Measurements from ENCODE around the gene SPATA2.
"Not testable (repeated sequence)": the region's sequence is repeated elsewhere in the genome, so short reads cannot be mapped to it uniquely, and the experiment has no call there.

SPATA2 gene

DNA sequence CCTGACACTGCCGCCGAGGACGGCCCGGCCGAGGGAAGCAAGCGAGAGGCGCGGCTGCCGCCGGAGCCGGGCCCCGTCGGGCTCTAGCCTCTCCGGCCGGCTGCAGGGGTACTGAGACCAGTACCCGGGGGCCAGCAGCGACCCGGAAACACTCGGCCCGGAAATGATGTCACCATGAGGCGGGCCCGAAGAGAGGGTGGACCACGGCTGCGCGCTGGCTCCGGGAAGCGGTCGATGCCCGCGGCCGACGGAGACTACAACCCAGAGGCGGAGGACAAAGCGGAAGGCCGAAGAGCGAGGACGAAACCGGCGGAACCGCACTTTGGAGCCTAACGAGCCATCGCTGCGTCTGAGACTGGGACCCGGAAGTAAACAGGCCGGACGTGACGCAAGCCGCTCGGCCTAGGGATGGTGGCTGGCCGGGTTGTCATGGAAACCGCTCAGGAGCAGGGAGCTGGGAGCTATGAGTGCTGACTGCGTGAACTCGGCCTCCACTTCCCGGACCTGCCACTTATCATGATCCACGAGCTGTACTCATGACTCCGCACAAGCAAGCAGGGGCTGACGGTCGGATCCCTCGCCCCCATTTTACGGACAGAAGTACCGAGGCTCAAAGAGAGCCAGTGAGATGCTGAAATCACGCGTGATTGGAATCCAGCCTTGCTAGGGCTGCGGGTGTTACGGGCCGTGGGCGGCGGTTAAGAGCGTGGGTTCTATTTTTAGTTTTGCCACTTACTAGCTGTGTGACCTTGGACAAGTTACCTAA is at the start of gene SPATA2:
TSS of gene SPATA2 (minus strand) at position 150 of the 766 bp plus-strand sequence. CDS start 7,039 bp downstream, outside the sequence.
- DNase-seq = peak; percentile 98

DNA sequence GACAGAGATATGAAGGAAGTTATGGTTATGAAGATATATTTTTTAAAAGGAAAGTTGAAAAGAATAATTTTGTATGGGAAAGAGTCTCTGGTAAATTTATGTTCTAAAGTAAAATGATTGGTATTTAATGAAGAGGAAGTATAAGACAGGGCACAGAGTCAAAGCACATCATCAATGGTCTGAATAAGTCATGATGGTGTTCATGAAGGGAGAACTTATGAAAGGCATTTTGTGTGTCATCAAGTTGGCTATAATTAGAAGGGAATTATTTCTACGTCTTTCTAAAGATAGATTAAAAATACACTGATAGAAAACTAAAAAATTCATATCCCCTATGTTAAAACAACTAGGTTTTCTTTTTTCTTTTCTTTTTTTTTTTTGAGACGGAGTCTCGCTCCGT is 46.1 kb upstream of the SPATA2 start:
- no peak for DNase-seq

DNA sequence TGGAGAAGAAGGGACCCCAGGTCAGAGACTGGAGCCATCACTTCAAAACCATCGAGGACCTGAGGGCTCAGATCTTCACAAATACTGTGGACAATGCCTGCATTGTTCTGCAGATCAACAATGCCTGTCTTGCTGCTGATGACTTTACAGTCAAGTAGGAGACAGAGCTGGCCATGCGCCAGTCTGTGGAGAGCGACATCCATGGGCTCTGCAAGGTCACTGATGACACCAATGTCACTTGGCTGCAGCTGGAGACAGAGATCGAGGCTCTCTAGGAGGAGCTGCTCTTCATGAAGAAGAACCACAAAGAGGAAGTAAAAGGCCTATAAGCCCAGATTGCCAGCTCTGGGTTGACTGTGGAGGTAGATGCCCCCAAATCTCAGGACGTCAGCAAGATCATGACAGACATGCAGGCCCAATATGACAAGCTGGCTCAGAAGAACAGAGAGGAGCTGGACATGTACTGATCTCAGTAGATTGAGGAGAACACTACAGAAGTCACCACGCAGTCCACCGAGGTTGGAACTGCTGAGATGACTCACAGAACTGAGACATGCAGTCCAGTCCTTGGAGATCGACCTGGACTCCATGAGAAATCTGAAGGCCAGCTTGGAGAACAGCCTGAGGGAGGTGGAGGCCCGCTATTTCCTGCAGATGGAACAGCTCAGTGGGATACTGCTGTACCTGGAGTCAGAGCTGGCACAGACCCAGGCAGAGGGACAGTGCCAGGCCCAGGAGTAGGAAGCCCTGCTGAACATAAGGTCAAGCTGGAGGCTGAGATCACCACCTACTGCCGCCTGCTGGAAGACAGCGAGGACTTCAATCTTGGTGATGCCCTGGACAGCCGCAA is 42.0 kb upstream of the SPATA2 start:
- DNase-seq = not testable (repeated sequence)

GRCh38 chr20:49956689-49957088 is 41.4 kb upstream of the SPATA2 start:
- DNase-seq = no peak

- DNase-seq = not testable (repeated sequence)
These were observed 40.6 kb upstream of the SPATA2 start for GRCh38 chr20:49955830-49956396.

DNA sequence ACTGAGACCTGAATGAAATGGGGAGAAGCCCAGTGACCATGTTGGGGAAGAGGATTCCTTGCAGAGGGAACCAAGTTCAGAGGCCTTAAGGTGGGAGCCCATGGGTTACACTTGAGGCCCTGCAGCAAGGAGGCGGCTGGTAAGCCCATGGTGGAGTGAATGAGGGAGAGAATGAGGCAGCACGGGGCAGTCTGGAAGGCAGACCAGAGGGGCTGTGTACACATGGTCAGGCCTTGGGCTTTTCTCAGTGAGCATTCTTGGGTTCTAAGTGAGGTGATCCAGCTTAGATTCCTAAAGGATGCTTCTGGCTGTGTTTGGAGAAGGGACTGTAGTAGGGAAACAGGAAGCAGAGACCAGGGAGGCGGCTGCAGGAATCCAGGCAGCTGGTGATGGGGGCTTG is 39.8 kb upstream of the SPATA2 start:
- DNase-seq = no peak

DNA sequence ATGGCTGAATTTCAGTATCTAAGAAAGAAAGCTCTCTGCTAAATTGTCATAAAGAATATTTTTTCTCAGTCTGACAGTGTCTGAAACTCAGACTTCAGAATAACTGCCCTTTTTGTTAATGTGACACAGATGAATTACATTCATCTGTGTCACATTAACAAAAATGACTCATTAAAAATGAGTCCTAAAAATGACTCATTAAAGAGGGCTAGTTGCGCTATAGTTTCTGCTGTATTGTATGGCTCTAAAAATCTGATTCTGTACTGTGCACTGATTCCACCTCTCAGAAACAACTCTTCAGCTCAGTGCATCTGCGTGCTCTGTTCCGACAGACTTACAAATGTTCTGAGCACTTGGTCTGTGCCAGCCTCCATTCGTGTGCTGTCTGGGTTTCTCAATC is 35.8 kb upstream of the SPATA2 start:
- DNase-seq = no peak

GRCh38 chr20:49948809-49949507 is 33.6 kb upstream of the SPATA2 start:
- DNase-seq = no peak

DNA sequence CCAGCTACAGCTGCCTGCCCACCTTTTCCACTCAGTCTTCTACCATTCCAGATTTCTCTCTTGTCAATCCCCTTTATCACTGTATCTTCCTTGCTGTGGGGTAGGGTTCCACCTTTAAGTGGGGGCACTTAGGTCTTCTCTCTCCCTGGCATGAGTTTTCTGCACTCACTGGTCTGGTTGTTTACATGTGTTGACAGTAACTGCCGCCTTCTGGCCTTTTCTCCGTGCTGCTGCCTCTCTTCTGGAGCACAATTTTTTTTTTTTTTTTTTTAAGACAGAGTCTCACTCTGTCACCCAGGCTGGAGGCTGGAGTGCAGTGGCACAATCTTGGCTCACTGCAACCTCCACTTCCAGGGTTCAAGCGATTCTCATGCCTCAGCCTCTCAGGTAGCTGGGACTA is 32.8 kb upstream of the SPATA2 start:
- no peak for DNase-seq

GRCh38 chr20:49945701-49946477 is 30.6 kb upstream of the SPATA2 start:
- no peak for DNase-seq

GRCh38 chr20:49945306-49945700 is 30.0 kb upstream of the SPATA2 start:
- no peak for DNase-seq

DNA sequence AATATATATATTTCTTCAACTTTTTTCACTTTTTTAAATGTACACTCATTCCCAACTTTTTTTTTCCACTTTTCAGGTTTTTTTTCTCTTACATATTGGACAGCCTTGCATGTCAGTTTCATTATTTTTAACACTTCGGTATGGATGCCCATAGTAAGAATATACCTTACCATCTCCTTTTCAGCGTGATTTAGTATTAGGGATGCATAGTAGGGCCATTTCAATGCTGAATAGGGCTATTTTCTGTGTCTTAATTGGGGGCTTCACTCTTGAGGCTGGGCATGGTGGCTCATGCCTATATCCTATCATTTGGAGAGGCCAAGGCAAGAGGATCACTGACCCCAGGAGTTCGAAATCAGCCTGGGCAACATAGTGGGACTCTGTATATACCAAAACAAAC is 27.6 kb upstream of the SPATA2 start:
- DNase-seq = no peak

GRCh38 chr20:49942303-49942702 is 27.0 kb upstream of the SPATA2 start:
- no peak for DNase-seq

- no peak for DNase-seq
These were observed 26.1 kb upstream of the SPATA2 start for GRCh38 chr20:49941456-49941855.

DNA sequence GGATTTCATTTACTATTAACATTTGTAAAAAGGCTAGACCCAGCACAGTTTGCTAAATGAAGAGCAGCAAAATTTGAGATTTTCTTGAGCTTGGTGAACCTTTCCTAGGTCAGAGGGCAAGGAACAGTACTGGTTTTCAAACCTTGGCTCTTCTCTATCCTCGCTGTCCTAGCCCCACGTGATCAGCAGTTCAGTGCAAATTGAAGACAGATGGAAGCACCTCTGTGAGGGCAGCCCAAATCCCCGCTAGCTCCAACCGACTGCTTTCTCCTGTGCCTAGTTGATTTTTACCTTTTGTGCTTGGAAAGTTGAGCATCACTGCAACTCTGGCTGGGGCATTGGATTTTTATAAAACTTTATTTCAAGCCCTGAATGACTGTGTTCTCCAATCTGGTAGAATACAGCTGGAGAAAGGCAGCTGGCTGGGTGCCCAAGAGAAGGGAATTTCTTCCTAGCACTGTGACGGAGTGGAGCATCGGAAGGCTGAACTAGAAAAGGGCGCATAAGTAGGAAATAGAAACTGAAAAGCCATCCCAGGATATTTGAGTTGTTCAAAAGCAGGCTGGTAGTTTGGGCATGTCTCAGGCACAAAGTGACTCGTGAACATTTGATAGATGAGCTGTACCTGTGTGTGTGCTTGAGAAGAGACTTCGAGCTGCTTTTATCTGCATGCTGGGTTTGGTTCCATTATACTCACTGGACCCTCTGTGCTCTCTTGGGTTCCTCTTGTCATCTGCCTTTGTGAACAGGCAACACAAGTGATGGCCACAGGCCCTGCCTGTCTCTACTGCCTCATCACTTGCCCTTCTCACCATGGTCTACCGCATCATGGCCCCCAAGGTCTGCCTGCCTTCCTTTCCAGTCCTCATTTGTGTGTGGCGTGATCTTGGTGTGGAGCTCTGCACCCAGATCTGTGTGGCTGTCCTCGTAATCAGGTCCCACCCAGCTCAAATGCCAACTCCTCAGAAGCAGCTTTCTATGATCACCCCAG is 23.1 kb upstream of the SPATA2 start:
- no peak for DNase-seq

- DNase-seq = no peak
These were observed 21.9 kb upstream of the SPATA2 start for GRCh38 chr20:49937027-49937929.

DNA sequence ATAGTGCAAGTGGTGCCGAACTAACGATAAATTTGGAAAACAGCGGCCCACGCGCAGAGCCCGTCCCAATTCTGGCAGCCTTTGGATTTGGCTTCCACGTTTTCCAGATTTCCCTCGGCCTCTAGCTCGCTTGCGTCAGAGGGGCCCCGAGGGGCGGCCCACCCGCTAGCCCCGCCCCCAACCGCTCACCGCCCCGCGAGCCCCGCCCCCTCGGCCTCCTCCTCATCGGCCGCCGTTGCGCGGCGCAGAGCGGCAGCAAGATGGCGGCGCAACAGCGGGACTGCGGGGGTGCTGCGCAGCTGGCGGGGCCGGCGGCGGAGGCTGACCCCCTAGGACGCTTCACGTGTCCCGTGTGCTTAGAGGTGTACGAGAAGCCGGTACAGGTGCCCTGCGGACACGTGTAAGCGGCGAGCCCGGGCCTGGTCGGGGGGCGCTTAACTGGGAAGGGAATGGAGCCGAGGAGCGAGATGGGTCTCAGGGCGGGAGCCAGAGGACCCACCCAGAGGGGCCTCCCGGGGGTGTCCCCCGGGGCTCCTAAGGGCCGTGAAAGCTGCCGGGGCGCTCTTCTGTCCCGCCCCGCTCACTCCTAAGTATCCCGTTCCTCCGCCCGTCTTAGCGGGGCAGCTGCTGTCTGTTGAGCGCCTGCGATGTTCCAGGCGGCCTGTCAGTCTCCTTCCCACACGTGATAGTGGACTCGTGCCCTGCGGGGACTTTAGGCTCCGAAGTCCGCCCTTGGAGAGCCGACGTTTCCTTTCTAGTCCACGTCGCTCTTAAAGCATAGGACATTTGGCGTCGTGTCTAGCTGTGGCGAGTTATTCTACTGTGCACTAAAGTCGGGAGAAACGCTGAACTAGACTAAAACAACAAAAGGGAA is 21.1 kb upstream of the SPATA2 start, which contains the start of gene RNF114:
TSS of gene RNF114 (plus strand) at position 245 of the 874 bp plus-strand sequence. CDS start at position 261, 16 bp downstream.
- DNase-seq = peak; percentile 95

- no peak for DNase-seq
These were observed 20.4 kb upstream of the SPATA2 start for GRCh38 chr20:49935746-49936152.

GRCh38 chr20:49929142-49929494 is 13.8 kb upstream of the SPATA2 start:
- no peak for DNase-seq

Data from activated CD8-positive, alpha-beta memory T cell treated with anti-CD3 and anti-CD28 coated beads, Interleukin-2, amount 50 U/mL, for 48 hours (primary cell).